HG03520 (cell line): ENCODE data around the gene TSFM.
"Not testable (repeated sequence)": the region's sequence is repeated elsewhere in the genome, so short reads cannot be mapped to it uniquely, and the experiment has no call there.

Source experiments
- ATAC-seq: cut with Tn5 transposase; IDR thresholded peaks from one replicate; pipeline ENCODE4 v1.9.1; 2021; ENCODE audit warnings: mild to moderate bottlenecking, moderate library complexity; ENCODE audit not compliant: unreplicated experiment

Gene TSFM

DNA sequence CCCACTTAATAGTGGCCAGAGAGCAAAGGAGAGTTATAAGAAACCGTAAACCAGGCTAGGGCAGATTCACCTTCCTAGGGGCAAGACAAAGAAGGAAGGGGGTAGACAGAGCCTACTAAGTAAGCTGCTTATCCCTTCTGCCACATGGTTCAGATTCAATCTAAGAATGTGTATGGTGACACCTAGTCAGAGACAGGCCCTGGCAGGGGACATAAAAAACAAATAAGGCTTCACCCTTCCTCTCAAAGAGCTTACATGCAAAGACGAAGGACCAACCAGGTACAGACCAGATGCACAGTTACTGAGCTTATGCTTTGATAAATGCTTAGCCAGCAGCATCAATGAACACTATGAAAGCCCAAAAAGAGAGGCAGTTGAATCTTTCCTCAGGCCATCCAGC lies 20.1 kb upstream of the TSFM start:
- ATAC-seq = no peak

DNA sequence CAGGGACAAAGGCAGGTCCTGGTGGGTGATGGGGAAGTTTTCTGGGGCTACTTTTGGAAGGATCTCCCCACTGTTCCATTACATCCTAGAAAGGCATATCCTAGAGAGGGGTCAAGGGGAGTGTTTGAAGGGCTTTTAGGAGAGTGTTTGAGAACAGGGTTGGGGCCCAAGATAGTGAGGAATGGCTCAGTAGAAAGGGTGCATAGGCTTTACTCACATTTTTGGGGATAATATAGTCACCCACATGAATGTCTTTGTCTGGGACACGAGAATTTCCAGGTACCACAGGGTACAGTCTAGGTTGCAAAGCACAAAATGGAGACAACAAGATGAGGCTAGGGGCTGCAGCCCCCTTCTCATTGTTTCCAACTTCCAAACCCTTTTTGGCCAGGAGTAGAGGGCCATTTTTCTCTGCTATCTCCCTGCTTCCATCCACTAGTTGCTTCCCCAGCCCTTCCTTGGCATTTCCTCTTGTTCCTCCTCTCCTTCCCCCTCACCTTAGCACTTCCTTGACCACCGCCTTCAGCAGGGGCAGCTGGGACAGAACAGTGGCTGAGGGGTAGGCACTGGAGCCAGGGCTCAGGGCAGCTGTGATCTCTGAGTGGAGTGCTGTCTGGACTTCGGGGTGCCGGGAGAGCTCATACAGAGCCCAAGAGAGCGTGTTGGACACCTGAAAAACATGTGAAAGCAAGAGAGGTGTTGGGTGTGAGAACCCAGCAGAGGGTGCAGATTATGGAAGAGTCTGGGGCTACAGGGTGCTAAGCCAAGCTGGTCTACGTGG lies 18.5 kb upstream of the TSFM start:
- ATAC-seq = no peak

DNA sequence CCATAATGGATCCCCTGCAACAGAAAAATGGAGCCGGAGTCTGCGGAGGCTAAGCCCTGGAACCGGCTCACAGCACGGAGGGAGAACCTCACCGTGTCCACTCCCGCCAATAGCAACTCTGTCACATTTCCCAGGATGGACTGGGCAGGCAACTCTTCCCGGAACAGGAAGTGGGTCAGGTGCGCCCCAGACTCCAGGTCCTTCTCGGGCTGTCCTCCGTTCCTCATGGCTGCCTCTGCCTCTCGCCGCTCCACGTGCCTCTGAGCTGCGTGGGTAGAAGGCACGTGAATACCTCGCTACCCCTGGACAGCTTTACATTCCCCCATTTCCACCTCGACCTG lies 18.0 kb upstream of the TSFM start:
- no peak for ATAC-seq

DNA sequence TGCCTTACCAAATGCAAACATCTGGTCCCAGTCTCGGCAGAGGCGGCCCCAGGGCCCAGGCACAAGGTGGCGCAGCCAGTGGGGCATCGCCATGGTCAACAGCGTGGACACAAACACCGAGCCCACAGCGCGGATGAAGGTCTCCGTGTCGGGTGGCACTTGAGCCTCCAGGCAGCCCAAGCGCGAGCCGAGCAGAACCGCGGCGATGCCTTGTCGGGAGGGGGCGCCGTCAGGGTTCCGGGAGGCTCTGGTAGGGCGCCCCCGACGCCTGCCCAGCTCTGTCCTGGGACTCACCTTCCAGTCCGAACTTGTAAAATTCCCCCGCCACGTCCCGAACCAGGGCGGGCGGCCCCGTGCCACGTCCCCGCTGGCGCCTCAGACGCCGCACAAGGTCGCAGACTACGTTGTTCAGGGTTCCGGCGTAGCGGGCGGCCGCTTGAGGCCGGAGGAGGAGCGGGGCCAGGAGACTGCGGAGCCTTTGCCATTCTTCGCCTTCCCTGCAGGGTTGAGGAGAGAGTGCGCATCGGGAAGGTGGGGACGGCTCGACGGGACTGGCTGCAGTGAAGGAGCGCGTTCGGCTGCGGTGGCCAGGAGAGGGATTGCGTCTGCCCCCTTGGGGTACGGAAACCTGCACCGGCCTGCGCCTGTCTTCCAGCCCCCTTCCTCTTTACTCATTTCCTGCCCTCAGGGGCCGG lies 17.4 kb upstream of the TSFM start:
- ATAC-seq = peak; percentile 54

DNA sequence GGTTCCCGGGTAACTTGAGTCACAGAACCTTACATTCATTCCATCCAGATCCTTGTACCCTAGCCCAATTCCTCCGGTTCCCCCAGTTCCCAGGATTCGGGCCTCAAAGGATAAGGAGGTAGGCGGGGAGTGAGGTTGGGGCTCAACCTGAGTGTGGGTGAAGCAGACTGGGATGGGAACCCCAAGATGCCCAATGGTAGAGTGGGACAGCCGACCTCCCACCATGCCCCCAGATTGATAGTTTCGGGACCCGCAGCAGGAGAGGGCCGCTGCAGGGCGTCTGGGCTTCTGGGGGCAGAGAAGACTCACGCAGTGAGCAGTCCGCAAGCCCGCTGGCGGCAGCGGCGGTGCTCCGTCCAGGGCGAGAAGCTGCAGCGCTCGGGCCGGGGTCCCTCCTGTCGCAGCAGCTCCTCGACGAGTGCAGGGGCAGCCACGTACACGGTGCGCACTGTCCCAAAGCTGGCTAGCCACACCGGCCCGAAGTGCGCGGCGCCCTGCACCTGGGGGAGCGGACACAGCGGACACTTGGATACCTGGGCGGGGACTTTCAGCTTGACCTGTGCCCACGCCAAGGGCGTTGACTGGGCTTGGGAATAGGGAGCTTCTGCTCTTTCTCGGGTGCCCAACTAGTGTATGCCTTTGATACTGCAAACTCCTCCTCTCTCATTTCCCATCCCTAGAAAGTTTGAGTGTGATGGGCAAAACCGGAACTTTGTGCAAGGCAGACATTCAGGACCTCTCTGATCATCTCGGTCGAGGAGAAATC lies 16.7 kb upstream of the TSFM start:
- ATAC-seq = no peak

DNA sequence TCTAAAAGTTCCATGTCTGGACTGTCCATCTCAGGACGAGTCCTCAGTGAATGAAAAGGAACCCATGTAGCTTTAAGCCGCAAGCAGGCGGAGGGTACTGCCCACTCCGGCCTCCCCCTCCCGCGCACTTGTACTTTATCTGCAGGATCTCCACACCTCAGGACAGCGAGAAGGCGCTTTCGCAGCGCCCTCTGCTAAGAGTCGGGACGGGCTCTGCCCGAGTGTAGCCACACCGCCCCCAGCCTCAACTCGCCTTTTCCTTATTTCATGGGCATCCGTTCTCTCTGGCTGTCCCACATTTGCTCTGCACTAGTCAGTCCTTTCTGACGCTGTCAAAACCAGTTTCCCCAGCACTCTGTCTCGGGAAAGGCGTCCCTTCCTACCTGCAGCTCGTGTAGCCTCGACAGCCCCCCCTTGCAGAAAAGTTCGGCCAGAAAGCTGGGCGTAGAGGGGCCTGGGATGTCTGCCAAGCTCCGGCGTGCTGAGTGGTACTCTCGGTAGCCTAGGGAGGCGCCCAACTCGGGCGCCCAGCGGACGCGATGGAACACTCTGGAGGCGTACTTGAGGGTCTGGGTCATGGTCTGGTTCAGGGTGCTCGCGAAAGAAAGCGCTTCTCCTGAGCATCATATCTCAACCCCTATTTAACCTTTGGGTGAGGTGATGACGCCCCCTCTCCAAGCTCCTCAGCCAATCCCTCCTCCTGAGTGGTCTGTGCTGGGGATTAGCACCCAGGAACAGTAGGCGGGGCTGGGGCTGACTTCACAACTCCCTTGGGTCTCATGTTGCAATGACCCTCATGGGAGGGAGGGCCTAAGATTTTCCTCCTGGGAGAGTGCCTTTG lies 15.9 kb upstream of the TSFM start, which contains the start of gene CYP27B1:
Gene CYP27B1, minus strand, starts transcription at position 615 of the 841 bp plus-strand sequence. Its CDS starts 37 bp downstream, at position 578.
- no peak for ATAC-seq

DNA sequence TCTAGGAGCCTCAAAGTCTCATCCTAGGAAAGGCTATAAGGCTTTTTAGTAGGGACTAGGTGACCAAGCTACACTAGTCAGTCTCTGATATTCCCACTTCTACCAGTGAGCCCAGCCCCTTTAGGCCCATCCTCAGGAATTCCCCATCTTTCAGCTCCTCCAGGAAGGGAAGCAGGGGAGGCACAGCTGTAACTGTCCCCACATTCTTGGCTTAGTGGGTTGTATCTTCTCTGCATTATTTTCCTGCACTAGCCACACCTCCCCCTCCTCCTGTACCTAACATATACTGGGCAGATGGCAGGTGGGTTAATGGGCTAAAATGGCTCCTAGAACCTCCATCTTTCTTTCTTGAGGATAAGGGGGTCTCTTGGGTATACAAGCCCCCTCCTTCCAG lies 15.3 kb upstream of the TSFM start:
- no peak for ATAC-seq

DNA sequence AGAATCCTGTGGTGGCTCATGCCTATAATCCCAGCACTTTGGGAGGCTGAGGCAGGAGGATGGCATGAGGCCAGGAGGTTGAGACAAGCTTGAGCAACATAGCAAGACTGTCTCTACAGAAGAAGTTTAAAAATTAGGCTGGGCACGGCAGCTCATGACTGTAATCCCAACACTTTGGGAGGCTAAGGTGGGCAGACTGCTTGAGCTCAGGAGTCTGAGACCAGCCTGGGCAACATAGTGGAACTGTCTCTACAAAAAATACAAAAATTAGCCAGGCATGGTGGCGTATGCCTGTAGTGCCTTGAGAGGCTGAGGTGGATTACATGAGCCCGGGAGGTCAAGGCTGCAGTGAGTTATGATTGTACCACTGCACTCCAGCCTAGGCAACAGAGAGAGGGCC lies 14.7 kb upstream of the TSFM start:
- ATAC-seq = no peak

DNA sequence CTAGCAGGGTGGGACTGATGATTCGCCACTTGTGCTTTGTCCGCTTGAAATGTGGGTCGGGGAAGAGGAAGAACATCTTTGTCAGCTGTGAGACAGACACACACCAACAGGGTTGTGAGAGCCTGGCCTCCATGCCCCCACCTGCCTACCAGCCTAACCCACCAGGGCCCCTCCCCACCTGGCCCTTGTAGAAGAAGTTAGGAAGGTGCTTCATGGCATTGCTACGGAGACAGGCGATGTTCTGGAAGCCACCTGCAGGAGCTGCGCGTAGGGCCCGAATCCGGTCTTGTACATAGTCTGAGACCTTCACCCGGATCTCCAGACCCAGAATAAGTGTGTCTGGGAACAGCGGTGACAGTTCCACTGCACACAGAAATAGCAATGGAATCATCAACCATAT lies 13.0 kb upstream of the TSFM start:
- no peak for ATAC-seq

DNA sequence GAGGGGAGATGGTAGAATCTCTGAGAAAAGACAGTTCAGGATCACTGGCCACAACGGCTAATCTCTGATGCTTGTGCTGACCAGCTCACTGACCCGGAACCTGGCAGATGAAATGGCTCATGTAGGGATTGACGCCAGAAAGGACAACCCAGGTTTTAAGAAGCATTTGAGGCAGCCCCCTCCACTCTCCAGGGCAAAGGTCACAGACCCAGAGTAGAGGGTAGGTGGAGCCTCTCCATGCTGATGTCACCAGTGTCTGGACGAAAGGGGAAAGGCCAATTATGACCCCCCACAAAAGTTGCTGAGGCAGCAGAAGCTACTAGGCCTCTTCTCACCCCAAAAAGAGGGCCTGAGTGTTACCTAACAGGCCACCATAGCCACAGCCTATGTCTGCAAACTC lies 11.9 kb upstream of the TSFM start:
- no peak for ATAC-seq

DNA sequence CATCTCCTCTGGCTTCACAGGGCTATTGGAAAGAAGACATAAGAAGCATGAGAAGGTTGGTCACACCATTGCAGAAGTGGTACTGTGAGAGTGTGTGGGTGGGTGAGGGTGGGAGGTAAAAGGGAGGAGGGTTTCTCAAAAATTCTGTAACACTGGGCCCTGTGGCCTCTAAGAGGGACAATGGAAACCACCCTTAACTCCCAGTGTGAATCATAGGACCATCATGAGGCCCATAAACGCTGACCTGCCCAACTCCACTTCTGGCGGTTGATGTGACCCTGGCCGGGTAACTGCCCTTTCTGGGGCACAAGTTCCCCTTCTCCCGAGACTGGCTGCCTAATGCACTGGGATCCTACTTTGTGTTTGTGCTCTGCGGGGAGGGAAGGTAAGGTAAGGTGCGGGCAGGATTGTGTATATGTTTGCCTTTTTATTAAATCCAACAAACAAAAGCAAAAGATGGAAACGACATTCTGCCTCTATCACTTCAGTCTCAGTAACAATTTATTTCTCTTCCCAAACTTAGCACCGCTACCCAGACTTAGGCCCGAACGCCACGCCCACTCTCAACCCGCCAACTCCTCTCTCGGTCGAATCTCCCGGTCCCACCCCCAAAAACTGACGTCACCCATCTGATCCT lies 11.2 kb upstream of the TSFM start:
- ATAC-seq = peak; percentile 65

DNA sequence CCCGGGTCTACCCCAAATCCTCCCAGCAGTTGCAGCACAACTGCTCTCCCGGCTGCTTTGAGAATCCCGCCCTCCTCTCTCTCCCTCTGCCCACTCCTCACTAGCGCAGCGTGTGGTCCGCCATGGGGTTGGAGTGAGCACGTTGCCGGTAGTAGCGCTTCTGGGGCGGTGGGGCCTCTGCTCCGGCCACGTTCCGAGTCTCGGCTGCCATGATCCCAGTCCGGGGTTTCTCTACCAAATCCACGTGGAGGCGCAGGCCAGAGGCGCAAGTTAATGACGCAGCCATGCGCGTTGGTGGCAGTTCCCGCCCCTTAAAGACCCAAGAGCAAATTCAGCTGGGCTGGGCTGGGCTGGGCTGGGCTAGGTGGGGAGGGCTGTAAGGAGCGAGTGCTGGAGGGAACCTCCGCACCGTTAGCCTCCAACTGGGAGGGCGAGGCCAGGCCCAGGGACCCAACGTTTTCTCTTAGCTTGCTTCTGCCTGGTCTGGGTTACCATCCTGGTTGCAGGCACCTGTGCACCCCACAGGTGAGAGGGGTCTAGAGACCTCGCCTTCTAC lies 10.6 kb upstream of the TSFM start, which contains the start of gene METTL1:
Gene METTL1, minus strand, starts transcription at position 233 of the 556 bp plus-strand sequence. Its CDS starts 22 bp downstream, at position 211.
- peak; percentile 78 for ATAC-seq

DNA sequence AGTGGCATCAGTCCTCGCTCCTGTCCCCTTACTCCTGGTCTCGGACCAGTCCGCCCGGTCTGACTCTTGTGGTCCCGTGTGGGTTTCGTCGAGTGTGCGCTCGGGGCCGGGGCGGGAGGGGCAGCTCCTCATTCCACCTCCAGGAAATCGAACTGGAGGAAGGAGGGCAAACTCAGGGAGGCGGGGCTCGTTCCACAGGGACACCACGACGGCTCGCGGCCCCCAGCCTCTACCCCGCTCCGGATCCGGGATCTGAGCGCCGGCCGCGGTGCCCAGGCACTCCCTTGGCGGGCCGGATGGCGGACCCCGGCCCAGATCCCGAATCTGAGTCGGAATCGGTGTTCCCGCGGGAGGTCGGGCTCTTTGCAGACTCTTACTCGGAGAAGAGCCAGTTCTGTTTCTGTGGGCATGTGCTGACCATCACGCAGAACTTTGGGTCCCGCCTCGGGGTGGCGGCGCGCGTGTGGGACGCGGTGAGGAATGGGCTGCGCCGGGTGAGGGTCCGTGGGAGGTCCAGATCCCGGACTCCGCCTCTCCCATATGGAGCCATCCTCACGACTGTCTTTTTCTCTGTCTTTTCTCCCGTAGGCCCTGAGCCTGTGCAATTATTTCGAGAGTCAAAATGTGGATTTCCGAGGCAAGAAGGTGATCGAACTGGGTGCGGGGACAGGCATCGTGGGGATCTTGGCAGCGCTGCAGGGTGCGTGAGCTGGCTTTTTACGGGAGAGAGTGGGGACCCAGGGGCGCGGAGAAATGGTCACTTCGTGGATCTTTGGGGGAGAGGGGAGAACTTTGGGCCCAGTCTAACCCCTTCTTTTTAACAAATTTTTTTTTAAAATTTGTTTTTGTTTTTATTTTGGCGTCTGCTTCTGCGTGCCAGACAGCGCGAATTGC lies 9.9 kb upstream of the TSFM start, which contains the start of gene EEF1AKMT3:
Gene EEF1AKMT3, plus strand, starts transcription at position 186 of the 894 bp plus-strand sequence. Its CDS starts 111 bp downstream, at position 297.
- peak; percentile 4 for ATAC-seq

DNA sequence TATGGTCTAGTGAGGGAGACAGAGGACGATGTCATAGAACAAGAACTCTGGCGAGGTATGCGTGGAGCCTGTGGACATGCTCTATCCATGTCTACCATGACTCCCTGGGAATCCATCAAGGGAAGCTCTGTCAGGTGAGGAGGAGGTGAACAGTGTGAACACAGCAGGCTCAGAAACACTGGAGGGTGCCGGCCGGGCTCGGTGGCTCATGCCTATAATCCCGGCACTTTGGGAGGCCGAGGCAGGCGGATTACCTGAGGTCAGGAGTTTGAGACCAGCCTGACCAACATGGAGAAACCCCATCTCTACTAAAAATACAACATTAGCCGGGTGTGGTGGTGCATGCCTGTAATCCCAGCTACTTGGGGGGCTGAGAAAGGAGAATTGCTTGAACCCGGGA lies 8.0 kb upstream of the TSFM start:
- not testable (repeated sequence) for ATAC-seq

DNA sequence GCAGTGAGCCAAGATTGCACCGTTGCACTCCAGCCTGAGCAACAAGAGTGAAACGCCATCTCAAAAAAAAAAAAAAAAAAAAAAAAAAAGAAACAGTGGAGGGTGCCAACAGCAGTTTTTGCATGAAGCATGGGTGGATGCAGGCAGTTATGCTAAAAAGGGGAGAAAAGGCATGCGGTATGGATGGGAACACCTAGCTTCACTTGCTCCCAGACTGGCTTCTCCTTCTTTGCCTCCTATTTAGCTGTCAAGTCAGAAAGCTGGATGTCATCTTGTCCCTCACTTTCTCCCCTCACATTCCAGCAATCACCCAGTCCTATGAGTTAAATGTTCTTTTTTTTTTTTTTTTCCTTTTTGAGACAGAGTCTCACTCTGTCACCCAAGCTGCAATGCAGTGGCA lies 7.5 kb upstream of the TSFM start:
- ATAC-seq = no peak

DNA sequence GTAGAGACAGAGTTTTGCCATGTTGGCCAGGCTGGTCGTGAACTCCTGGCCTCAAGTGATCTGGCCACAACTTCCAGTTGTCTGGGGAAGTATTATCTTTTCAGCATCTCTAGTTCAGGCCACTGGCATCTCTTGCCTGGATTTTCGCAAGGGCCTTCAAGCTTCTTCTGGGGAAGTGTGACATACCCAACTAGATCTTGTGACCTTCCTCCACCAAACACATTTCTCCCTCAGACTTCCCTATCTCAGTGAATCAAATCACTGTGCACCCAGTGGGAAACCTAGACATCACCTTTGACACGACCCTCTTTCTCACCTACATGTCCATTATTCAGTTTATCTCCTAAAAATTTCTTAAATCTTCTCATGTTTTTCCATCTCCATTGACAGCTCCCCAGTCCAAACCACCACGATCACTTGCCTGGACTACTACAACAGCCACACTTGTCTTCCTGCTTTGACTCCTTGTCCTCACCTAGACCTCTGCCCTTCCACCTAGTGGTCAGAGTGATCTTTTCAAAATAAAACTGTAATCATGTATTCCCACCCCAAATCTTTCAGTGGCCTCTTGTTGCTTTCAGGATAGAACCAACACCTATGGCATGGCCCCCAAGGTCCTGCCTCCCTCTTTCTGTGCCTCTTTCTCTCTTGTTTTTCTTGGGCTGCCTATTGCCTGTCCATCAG lies 6.9 kb upstream of the TSFM start:
- no peak for ATAC-seq

DNA sequence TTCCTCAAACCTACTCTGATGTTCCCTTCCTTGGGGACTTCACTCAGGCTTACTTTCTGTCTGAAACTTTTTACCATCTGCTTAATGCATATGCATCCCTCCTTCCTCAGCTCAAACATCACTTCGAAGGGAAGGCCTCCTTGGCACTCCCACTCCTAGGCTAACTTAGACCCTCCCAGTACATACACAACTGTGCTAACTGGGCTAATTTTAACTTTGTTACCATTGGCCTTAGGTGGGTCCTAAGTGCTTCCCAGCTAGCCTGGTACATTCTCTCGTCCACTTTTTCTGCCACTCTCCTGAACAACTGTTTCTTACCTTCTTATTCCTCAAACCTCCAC lies 6.4 kb upstream of the TSFM start:
- no peak for ATAC-seq

DNA sequence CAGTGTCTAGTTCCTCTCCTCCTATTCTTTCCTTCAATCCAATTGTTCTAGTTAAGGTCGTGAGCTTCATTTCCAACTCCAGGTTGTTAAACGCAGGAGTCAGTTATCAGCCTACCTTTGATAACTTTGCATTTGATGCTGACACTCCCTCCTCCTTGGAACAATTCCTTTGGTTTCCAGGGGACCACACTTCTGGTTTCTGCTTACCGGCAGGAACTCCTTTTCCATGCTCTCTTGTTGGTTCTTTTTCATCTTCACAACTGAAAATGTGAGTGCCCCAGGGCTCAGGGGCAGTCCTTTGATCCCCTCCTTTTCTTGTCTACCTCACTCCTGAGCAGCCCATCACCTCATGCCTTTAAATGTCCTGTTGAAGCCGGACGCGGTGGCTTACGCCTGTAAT lies 5.2 kb upstream of the TSFM start:
- no peak for ATAC-seq
